ENCODE data around the gene TMEM183A. TPM values are rescaled to one million over a fixed set of nuclear protein-coding genes. Genes with fewer than 3 reads are reported as not detected.
A peak's percentile ranks its signal among the peaks of the same experiment; 100 is the strongest.

TMEM183A gene
- total and polyA plus RNA-seq, 9 of the 15 experiments (the other 6 are each of a cell fraction or from before 2014, with no cell fraction given) = 23.4 to 190 (median 124) TPM

GRCh38 chr1:202957733-202958543 lies 49.2 kb upstream of the TMEM183A start, which contains the start of gene ADIPOR1 (continued):
- TF ChIP-seq NR2C2 (CRISPR knock-in tag; IDR thresholded peaks at IDR 0.05) (0 out of 2 replicates have a peak, but pooled peaks have one; percentile 24), NR2C2 (tag; IDR thresholded peaks at IDR 0.05) (peak; percentile 87), ATF7 (IDR thresholded peaks at IDR 0.05) (peak; percentile 83), E2F6 (IDR thresholded peaks at IDR 0.05; ENCODE audit: borderline replicate concordance in 1 of 2, extremely low read depth in 1 of 2, insufficient read depth in 1 of 2, insufficient read length in 1 of 2, low read depth in 1 of 2, low read length in 1 of 2, poor library complexity in 1 of 2, severe bottlenecking in 1 of 2) (peak in 1 of 2 experiments; percentile 13), PTBP1 (IDR thresholded peaks at IDR 0.05; ENCODE audit: low read depth, low read length) (no peak), SIN3B (IDR thresholded peaks at IDR 0.05; ENCODE audit: low read depth) (peak; percentile 91), MLLT1 (IDR thresholded peaks at IDR 0.05) (0 out of 4 replicates have a peak, but pooled peaks of 1 of the 2 experiments have one; percentile 26), STAT5A (IDR thresholded peaks at IDR 0.05; ENCODE audit: borderline replicate concordance, low read length) (no peak), ZBTB7A (IDR thresholded peaks at IDR 0.05; ENCODE audit: borderline replicate concordance, control insufficient read depth, low read depth, low read length) (peak; percentile 92; the same call in 1 of the 2 replicates), ZNF609 (CRISPR knock-in tag; IDR thresholded peaks at IDR 0.05; ENCODE audit: borderline replicate concordance) (peak; percentile 57; the same call in 1 of the 2 replicates), POLR2AphosphoS5 (IDR thresholded peaks at IDR 0.05; ENCODE audit: control insufficient read depth, insufficient read depth, low read depth, low read length) (peak; percentile 85; the same call in 1 of the 2 replicates), RBFOX2 (IDR thresholded peaks at IDR 0.05; ENCODE audit: low read depth, low read length) (peak; percentile 91), NFYB (IDR thresholded peaks at IDR 0.05; ENCODE audit: extremely low read depth, insufficient read length) (peak; percentile 12), GABPA (tag; conservative IDR thresholded peaks at IDR 0.05; ENCODE audit: low read depth) (peak; percentile 94), TAF1 (IDR thresholded peaks at IDR 0.05; ENCODE audit: control insufficient read depth, extremely low read depth, insufficient read depth, low read length, severe bottlenecking) (peak; percentile 72), SRSF9 (IDR thresholded peaks at IDR 0.05; ENCODE audit: borderline replicate concordance, low read depth, low read length) (no peak), PHF20 (IDR thresholded peaks at IDR 0.05; ENCODE audit: partially characterized antibody) (peak; percentile 64)
